ENCODE results near the gene ACTR5.

DNA sequence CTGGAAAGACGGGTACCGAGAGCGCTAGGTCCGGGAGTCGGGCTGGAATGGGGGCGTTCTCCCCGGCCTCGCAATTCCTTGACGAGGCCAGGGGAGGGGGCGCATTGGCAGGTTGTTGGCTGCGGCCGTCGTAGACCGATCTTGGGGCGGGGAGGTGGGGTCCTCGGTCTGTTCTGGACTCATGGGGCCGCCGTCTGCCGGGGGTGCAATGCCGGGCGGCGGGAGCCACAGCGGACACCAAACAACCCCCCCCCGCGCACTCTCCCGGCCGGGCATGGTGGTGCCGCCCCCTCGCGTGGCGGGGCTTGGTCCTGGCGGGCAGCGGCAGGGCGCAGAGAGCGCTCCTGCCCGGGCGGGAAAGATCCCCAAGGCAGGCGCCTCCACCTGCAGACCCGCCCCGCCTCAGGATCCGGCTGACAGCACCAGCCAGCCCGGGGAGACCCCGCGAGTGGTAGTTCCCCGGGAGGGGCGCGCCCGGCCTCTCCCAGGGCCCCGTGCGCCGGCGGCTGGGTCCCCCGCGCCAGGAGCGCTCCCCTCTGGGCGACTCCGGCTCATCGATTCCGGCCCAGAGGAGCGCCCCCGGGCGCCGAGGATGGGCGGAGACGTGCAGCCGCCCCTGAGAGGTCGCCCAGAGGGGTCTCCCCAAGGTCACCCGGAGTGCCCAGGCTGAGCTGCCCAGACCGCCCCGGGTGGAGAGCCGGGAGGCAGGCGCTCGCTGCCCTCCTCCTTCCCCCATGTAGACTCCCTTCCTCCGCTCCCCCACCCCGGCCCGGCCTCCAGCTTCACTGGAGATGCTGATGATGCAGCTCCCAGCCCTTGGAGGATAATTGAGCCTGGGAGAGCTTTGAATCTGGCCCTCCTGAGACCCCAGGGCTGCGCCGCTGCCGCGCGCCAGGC, 57.9 kb downstream of the ACTR5 start:
- TF ChIP-seq, protein P1, sequence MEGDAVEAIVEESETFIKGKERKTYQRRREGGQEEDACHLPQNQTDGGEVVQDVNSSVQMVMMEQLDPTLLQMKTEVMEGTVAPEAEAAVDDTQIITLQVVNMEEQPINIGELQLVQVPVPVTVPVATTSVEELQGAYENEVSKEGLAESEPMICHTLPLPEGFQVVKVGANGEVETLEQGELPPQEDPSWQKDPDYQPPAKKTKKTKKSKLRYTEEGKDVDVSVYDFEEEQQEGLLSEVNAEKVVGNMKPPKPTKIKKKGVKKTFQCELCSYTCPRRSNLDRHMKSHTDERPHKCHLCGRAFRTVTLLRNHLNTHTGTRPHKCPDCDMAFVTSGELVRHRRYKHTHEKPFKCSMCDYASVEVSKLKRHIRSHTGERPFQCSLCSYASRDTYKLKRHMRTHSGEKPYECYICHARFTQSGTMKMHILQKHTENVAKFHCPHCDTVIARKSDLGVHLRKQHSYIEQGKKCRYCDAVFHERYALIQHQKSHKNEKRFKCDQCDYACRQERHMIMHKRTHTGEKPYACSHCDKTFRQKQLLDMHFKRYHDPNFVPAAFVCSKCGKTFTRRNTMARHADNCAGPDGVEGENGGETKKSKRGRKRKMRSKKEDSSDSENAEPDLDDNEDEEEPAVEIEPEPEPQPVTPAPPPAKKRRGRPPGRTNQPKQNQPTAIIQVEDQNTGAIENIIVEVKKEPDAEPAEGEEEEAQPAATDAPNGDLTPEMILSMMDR (conservative IDR thresholded peaks at IDR 0.05 in 1 of 2, IDR thresholded peaks at IDR 0.05 in 1 of 2; ENCODE audit: low read depth in 1 of 2, low read length in 2 of 2) = no peak
- TF ChIP-seq EZH2 (IDR thresholded peaks at IDR 0.05; ENCODE audit: low read length, missing control alignments) = no peak

All from fibroblast of lung (primary cell).